Testis (tissue), 2 donors: ENCODE data around the gene RNU1-3.

ENCODE experiments used
- POLR2A ChIP-seq: fragments of 450-650 bp; IDR thresholded peaks from one replicate; pipeline ENCODE4 v1.6.1; 2017; ENCODE audit warnings: antibody characterized with exemption, mild to moderate bottlenecking, moderate library complexity
- TF ChIP-seq, protein P1 (sequence below), 3 experiments: fragments of 450-650 bp in 2 of 3; fragments of 200-600 bp in 1 of 3; sonication (generic) in 1 of 3; IDR thresholded peaks; one replicate each; pipeline ENCODE4 v1.5.1; 2016 to 2019; ENCODE audit warnings: antibody characterized with exemption in 3 of 3, mild to moderate bottlenecking in 2 of 3, moderate library complexity in 1 of 3

DNA sequence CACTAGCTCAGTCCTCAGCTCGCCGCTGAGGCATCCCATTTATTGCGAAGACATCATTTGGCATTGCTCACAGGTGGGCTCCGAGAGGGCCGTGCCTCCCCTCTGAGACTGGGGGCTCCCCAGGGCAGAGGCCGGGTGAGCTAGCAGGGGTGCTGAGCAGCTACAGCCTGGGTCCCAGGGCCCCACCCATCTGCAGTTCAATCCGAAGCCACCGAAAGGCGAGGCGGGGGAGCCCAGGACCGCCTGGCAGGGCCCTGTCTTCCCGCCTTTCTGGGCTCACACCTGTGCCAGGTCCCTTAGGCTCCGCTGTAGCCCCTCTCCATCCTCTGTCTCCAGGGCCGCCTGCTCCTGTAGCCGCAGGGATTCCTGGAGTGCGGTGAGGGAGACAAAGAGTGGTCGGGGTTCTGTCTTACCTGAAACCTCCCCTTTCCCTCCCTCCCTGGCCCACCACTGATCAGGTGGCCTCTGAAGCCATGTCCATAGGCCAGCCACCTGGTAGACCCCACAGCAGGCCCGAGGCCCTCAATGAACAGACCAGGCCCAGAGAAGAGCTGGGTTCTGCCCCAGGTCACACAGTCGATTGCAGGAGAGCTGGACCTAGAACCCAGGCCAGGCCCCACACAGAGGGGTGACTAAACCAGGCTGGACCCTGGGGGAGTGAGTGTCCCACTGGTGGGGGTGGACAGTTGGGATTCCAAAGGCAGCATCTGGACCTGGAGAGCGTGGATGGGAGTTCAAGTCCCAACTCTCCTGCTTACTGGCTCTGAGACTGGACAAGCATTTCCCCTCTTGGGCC lies 35.3 kb downstream of the RNU1-3 start:
- TF ChIP-seq, protein P1, sequence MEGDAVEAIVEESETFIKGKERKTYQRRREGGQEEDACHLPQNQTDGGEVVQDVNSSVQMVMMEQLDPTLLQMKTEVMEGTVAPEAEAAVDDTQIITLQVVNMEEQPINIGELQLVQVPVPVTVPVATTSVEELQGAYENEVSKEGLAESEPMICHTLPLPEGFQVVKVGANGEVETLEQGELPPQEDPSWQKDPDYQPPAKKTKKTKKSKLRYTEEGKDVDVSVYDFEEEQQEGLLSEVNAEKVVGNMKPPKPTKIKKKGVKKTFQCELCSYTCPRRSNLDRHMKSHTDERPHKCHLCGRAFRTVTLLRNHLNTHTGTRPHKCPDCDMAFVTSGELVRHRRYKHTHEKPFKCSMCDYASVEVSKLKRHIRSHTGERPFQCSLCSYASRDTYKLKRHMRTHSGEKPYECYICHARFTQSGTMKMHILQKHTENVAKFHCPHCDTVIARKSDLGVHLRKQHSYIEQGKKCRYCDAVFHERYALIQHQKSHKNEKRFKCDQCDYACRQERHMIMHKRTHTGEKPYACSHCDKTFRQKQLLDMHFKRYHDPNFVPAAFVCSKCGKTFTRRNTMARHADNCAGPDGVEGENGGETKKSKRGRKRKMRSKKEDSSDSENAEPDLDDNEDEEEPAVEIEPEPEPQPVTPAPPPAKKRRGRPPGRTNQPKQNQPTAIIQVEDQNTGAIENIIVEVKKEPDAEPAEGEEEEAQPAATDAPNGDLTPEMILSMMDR (IDR thresholded peaks at IDR 0.05), result no peak
- no peak for TF ChIP-seq POLR2A
